Measurements from ENCODE around the gene FBXL7.

FBXL7 gene

DNA sequence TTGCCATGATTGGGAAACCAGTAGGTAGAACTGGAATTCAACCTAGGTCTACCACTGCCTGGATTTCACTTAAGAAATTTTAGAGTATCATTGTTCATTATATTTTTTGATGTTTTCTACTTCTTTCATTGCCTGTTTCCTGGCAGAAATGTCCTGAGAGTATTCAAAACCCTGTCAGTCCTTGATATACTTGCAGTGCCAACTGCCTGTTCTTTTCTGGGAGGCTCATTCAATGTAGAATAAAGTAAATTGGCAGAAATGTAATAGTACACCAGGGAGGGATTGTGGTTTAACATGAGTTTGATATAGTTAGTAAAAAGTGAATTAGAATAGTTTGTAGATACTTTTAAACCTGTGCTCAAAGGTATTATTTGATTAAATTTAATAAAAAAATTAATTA is 286.3 kb downstream of the FBXL7 start:
- Histone ChIP-seq H4K20me1 (ENCODE audit: insufficient read depth, low read length) (no peaks in the 10 kb centered on the region), H3K4me3 (ENCODE audit: low read length) (no peak overlapping the region), H3K27ac (ENCODE audit: low read length) (no peak overlapping the region), H3K79me2 (ENCODE audit: low read length) (no peaks in the 10 kb centered on the region), H3K9ac (ENCODE audit: low read length) (no peak overlapping the region), H3K36me3 (replicated peaks; ENCODE audit: low read depth, low read length) (no peaks in the 10 kb centered on the region), H3K27me3 (ENCODE audit: low read depth, low read length) (no peaks in the 10 kb centered on the region), H2AFZ (ENCODE audit: low read depth, low read length) (no peak overlapping the region), H3K4me2 (ENCODE audit: low read length) (no peak overlapping the region), H3K9me3 (ENCODE audit: insufficient read depth, low read length) (no peaks in the 10 kb centered on the region), H3K4me1 (ENCODE audit: low read length) (no peaks in the 10 kb centered on the region)
- TF ChIP-seq, protein P1, sequence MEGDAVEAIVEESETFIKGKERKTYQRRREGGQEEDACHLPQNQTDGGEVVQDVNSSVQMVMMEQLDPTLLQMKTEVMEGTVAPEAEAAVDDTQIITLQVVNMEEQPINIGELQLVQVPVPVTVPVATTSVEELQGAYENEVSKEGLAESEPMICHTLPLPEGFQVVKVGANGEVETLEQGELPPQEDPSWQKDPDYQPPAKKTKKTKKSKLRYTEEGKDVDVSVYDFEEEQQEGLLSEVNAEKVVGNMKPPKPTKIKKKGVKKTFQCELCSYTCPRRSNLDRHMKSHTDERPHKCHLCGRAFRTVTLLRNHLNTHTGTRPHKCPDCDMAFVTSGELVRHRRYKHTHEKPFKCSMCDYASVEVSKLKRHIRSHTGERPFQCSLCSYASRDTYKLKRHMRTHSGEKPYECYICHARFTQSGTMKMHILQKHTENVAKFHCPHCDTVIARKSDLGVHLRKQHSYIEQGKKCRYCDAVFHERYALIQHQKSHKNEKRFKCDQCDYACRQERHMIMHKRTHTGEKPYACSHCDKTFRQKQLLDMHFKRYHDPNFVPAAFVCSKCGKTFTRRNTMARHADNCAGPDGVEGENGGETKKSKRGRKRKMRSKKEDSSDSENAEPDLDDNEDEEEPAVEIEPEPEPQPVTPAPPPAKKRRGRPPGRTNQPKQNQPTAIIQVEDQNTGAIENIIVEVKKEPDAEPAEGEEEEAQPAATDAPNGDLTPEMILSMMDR (IDR thresholded peaks at IDR 0.05; ENCODE audit: low read depth, low read length) = no peak
- TF ChIP-seq EZH2phosphoT487 (IDR thresholded peaks at IDR 0.05; ENCODE audit: low read depth) = no peak

DNA sequence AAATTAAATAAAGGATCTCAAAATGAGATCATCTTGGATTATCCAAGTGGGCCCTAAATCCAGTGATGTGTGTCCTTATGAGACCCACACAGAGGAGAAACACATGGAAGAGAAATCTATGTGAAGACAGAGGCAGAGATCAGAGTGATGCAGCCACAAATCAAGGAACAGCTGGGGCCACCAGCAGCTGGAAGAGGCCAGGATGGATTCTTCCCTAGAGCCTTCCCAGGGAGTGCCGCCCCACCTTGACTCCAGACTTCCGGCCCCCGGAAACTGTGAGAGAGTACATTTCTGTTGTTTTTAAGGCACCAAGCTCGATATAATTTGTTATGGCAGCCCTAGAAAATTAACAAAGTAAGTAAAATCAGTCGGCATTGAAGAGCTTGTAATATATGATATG is 286.9 kb downstream of the FBXL7 start:
- no peak for TF ChIP-seq EZH2phosphoT487 (IDR thresholded peaks at IDR 0.05; ENCODE audit: low read depth)
- TF ChIP-seq, protein P1 (IDR thresholded peaks at IDR 0.05; ENCODE audit: low read depth, low read length) = no peak
- H3K9me3 ChIP-seq (ENCODE audit: insufficient read depth, low read length) = no peaks in the 10 kb centered on the region
- no peak overlapping the region for H3K27ac ChIP-seq (ENCODE audit: low read length)
- no peak overlapping the region for H3K4me2 ChIP-seq (ENCODE audit: low read length)
- no peaks in the 10 kb centered on the region for H4K20me1 ChIP-seq (ENCODE audit: insufficient read depth, low read length)
- no peaks in the 10 kb centered on the region for H3K36me3 ChIP-seq (replicated peaks; ENCODE audit: low read depth, low read length)
- no peaks in the 10 kb centered on the region for H3K27me3 ChIP-seq (ENCODE audit: low read depth, low read length)
- no peak overlapping the region for H2AFZ ChIP-seq (ENCODE audit: low read depth, low read length)
- H3K9ac ChIP-seq (ENCODE audit: low read length) = no peak overlapping the region
- H3K4me3 ChIP-seq (ENCODE audit: low read length) = no peak overlapping the region
- no peaks in the 10 kb centered on the region for H3K4me1 ChIP-seq (ENCODE audit: low read length)
- no peaks in the 10 kb centered on the region for H3K79me2 ChIP-seq (ENCODE audit: low read length)

DNA sequence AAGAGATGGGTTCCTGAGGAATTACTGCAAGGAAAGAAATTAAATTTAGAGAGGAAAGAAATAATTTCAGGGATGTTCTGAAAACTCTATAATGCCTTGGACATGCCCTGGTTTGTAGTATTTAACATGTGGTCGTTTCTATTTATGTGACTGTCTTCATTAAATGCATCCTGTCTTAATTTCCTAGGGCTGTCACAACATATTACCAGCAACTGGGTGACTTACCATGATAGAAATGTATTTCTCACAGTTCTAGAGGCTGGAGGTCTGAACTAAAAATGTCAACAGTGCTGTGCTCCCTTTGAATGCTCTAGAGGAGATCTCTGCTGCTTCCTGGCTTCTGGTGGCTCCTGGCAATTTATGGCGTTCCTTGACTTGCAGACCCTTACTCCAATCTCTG is 287.7 kb downstream of the FBXL7 start:
- H3K4me3 ChIP-seq (ENCODE audit: low read length) = no peak overlapping the region
- no peak overlapping the region for H2AFZ ChIP-seq (ENCODE audit: low read depth, low read length)
- H3K4me1 ChIP-seq (ENCODE audit: low read length) = no peaks in the 10 kb centered on the region
- no peaks in the 10 kb centered on the region for H3K9me3 ChIP-seq (ENCODE audit: insufficient read depth, low read length)
- H3K27me3 ChIP-seq (ENCODE audit: low read depth, low read length) = no peaks in the 10 kb centered on the region
- H4K20me1 ChIP-seq (ENCODE audit: insufficient read depth, low read length) = no peaks in the 10 kb centered on the region
- H3K9ac ChIP-seq (ENCODE audit: low read length) = no peak overlapping the region
- TF ChIP-seq, protein P1 (IDR thresholded peaks at IDR 0.05; ENCODE audit: low read depth, low read length) = no peak
- no peak for TF ChIP-seq EZH2phosphoT487 (IDR thresholded peaks at IDR 0.05; ENCODE audit: low read depth)
- no peaks in the 10 kb centered on the region for H3K79me2 ChIP-seq (ENCODE audit: low read length)
- no peaks in the 10 kb centered on the region for H3K36me3 ChIP-seq (replicated peaks; ENCODE audit: low read depth, low read length)
- no peak overlapping the region for H3K27ac ChIP-seq (ENCODE audit: low read length)
- H3K4me2 ChIP-seq (ENCODE audit: low read length) = no peak overlapping the region

DNA sequence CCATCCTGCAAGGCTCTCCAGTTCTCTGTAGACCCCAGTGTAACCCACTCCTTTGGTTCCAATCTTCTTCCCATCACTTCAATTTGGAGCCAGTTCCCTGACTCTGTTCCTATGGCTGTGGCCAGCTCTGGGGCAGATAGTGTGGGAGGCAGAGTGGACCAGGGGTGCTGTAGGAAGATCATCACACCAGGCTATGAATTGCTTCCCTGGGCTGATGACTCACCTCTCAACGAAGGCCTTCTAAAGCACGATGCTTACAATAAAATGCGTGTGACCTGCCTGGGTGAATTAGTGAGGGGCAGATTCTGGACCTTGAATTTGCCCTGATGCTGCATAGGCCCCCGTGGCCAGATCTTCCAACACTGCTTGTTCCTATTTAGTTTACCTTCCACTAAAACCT is 289.7 kb downstream of the FBXL7 start:
- Histone ChIP-seq H3K4me2 (ENCODE audit: low read length) (no peak overlapping the region), H3K9me3 (ENCODE audit: insufficient read depth, low read length) (no peaks in the 10 kb centered on the region), H2AFZ (ENCODE audit: low read depth, low read length) (no peak overlapping the region), H3K4me3 (ENCODE audit: low read length) (no peak overlapping the region), H3K9ac (ENCODE audit: low read length) (no peak overlapping the region), H3K4me1 (ENCODE audit: low read length) (no peaks in the 10 kb centered on the region), H3K27me3 (ENCODE audit: low read depth, low read length) (no peaks in the 10 kb centered on the region), H3K36me3 (replicated peaks; ENCODE audit: low read depth, low read length) (no peaks in the 10 kb centered on the region), H4K20me1 (ENCODE audit: insufficient read depth, low read length) (no peaks in the 10 kb centered on the region), H3K27ac (ENCODE audit: low read length) (no peak overlapping the region), H3K79me2 (ENCODE audit: low read length) (no peaks in the 10 kb centered on the region)
- TF ChIP-seq, protein P1 (IDR thresholded peaks at IDR 0.05; ENCODE audit: low read depth, low read length) = no peak
- TF ChIP-seq EZH2phosphoT487 (IDR thresholded peaks at IDR 0.05; ENCODE audit: low read depth) = no peak

All from OCI-LY3 (cell line).